NCI-H82 treated with DMSO at 0.1 percent for 48 hours (cell line): ENCODE measurements around the gene ABCG2.

Experiments used
- DNase-seq: peaks from one replicate; lab custom pipeline; 2025; ENCODE audit not compliant: unreplicated experiment; lab: John Stamatoyannopoulos, UW

ABCG2 gene

GRCh38 chr4:88077911-88078524 is 80.4 kb downstream of the ABCG2 start:
- DNase-seq, result no peak

- no peak for DNase-seq
These were observed 83.1 kb downstream of the ABCG2 start for GRCh38 chr4:88075336-88075735.

GRCh38 chr4:88070031-88070430 is 88.4 kb downstream of the ABCG2 start:
- no peak for DNase-seq

- no peak for DNase-seq
These were observed 94.0 kb downstream of the ABCG2 start for GRCh38 chr4:88064410-88064809.

GRCh38 chr4:88063634-88064296 is 94.7 kb downstream of the ABCG2 start:
- no peak for DNase-seq

GRCh38 chr4:88062843-88063242 is 95.6 kb downstream of the ABCG2 start:
- no peak for DNase-seq

GRCh38 chr4:88062311-88062710 is 96.1 kb downstream of the ABCG2 start:
- no peak for DNase-seq

- no peak for DNase-seq
These were observed 98.0 kb downstream of the ABCG2 start for GRCh38 chr4:88060431-88060830.

- no peak for DNase-seq
These were observed 98.7 kb downstream of the ABCG2 start for GRCh38 chr4:88059766-88060165.

- no peak for DNase-seq
These were observed 100.1 kb downstream of the ABCG2 start for GRCh38 chr4:88058295-88058694.

GRCh38 chr4:88054901-88055300 is 103.5 kb downstream of the ABCG2 start:
- DNase-seq, result peak; percentile 2

GRCh38 chr4:88054229-88054628 is 104.2 kb downstream of the ABCG2 start:
- DNase-seq, result no peak

- DNase-seq, result no peak
These were observed 113.4 kb downstream of the ABCG2 start for GRCh38 chr4:88045021-88045420.

- no peak for DNase-seq
These were observed 114.7 kb downstream of the ABCG2 start for GRCh38 chr4:88043586-88044340.

- DNase-seq, result no peak
These were observed 115.4 kb downstream of the ABCG2 start for GRCh38 chr4:88043001-88043400.

- no peak for DNase-seq
These were observed 116.8 kb downstream of the ABCG2 start for GRCh38 chr4:88041626-88042025.

- DNase-seq, result no peak
These were observed 117.7 kb downstream of the ABCG2 start for GRCh38 chr4:88040707-88041106.
